Globus pallidus (tissue), 1 donor: ENCODE results near the gene TMEM131.
"Not testable (repeated sequence)": the region's sequence is repeated elsewhere in the genome, so short reads cannot be mapped to it uniquely, and the experiment has no call there.

ENCODE experiments used
- DNase-seq: peaks from one replicate; pipeline ENCODE4 v3.0.0-alpha.2; 2015; ENCODE audit warnings: low spot score

The TMEM131 gene

DNA sequence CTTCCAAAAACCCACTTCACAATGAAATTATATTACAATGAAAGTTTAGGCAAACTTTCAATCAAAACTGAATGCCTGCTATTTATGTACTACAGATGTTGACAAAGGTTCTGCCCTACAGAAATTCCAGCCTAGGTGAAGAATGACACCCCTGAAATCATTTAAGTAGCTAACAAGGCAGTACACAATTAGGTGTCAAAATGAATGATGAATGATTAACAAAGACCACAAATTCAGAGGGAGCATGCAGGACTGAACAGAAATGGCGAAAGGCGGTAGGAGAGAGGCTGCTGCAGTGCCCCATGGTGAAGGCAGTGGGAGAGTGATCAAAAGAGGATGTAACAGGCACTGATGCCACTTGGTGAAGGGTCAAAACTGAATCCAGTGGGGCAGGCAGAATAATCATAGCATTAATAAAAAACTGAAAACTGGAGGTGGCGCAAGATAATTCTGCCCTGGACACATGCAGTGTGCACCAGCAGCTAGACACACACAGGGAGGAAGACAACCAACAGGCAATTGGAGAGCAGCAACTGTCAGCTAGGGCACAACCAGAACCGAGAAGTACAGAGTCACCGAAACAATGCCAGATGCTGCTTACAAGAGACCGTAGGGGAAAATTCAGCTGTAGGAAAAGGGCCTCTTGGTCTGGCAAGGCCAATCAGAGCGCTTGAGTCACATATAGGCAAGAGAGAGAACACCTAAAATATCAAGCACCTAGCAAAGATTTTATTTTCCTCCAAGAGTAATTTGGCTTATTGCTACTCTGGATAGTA is 4.5 kb downstream of the TMEM131 start:
- no peak for DNase-seq

DNA sequence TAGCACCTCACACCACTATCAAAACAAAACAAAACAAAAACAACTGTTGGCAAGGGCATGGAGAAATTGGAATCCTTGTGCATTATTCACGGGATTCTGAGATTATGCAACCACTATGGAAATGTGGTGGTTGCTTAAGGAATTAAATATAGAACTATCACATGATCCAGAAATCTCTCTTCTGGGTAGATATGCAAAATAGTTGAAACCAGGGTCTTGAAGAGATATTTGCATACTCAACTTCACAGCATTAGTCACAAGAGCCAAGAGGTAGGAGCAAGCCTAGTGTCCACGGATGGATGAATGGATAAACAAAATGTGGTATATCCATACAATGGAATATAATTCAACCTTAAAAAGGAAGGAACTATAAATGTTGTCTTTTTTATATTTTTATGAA is 7.0 kb downstream of the TMEM131 start:
- no peak for DNase-seq

DNA sequence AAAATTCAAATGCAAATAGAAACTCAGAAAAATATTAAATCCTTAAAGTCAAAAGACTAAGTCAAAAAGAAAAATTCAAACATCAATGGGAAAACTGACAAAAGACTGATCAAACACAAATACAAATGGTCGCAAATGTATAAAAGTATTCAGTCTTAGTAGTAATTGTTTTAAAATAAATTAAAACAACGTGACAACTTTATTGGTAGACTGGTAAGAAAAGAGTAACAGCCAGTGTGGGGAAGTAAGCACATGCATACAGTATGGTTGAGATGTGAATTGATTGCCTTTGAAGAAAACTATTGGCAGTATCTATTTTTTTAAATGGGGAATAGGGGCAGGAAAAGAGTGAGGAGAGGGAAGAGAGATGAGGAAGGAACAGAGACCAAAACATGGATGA is 9.8 kb downstream of the TMEM131 start:
- no peak for DNase-seq

DNA sequence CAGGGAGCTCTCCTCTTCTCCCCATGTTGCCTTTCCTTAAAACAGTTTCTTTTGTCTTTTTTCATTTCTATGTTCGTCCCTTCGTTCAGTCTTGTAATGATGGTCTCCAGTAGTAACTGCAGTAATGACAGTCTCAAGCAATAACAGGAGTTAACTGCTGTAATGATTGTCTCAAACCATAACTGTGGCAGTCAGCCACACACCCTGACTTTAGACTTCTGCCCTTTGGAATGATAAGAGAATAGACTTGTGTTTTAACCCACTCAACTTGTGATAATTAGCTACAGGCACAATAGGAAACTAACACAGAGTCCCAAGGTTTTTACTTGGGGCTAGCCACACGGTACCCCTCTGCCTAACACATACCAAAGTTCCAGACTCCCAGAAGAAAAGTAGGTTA is 12.1 kb downstream of the TMEM131 start:
- no peak for DNase-seq

DNA sequence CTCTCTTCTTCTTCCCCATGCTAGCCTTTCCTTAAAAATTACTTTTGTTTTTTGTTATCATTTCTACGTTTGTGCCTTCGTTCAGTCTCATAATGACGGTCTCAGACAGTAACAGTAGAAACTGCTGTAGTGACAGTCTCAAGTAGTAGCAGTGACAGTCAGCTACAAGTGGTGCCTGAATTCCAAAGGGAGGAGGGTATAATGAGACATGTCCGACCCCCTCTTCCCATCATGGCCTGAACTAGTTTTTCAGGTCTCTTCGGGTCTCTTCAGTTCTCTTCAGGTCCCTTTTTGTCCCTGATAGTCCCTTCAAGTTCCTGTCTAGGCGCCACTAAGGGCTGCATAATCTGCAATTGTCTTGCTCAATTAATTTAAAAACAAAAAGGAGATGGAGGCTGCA is 12.6 kb downstream of the TMEM131 start:
- DNase-seq = no peak

DNA sequence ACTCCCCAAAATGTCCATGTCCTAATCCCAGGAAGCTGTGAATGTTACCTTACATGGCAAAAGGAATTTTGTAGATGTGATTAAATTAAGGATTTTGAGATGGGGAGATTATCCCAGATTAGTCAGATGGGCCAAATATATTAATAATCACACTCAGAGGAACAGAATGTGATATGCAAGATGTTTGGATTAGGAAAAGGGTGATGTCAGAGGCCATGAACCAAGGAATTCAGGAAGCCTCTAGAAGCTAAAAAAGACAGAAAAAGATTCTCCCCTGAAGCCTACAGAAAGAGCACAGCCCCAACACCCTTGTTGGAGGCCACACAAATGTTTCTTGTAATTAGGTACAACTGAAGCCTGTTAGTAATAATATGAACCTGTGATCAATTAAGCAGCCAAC is 13.1 kb downstream of the TMEM131 start:
- DNase-seq = no peak

DNA sequence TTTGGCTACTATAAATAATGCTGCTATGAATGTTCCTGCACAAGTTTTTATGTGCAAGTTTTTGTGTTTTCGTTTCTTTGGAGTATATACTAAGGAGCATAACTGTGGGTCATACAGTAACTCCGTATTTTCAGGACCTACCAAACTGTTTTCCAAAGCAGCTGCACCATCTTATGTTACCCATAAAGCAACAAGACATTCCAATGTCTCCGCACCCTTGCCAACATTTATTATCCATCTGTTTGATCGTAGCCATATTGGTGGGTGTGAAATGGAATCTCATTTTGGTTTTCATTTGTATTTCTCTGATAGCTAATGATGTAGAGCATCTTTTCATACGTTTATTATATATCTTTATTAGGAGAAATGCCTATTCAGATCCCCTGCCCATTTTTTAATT is 13.8 kb downstream of the TMEM131 start:
- DNase-seq = no peak

DNA sequence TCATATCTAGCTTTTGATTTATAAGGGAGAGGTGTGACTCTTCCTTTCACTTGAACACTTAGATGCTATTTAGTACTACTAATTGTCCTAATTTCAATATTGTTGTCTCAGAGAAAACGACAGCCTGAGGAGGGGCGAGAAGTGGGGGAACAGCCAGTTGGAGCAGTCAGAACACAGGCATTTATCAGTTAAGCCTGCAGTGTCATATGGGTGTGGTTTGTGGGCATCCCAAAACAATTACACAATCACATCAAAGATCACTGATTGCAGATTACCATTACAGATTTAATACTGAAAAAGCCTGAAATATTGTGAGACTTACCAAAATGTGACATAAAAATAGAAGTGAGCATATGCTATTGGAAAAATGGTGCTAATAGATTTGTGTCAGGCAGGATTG is 15.8 kb downstream of the TMEM131 start:
- DNase-seq = no peak

DNA sequence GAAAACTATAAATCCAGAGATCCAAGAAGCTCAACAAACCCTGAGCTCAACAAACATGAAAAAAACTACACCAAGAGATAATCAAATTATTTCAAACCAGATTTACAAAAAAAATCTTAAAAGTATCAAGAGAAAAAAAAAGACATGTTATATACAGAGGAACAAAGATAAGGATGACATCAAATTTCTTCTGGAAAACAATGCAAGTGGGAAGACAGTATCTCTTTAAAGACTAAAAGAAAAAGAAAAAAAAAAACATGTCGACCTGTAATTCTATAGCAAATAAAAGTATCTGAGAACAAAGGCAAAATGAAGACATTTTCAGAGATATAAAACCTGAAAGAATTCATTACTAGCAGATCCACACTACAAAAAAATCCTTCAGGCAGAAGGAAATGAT is 21.3 kb downstream of the TMEM131 start:
- DNase-seq = no peak

DNA sequence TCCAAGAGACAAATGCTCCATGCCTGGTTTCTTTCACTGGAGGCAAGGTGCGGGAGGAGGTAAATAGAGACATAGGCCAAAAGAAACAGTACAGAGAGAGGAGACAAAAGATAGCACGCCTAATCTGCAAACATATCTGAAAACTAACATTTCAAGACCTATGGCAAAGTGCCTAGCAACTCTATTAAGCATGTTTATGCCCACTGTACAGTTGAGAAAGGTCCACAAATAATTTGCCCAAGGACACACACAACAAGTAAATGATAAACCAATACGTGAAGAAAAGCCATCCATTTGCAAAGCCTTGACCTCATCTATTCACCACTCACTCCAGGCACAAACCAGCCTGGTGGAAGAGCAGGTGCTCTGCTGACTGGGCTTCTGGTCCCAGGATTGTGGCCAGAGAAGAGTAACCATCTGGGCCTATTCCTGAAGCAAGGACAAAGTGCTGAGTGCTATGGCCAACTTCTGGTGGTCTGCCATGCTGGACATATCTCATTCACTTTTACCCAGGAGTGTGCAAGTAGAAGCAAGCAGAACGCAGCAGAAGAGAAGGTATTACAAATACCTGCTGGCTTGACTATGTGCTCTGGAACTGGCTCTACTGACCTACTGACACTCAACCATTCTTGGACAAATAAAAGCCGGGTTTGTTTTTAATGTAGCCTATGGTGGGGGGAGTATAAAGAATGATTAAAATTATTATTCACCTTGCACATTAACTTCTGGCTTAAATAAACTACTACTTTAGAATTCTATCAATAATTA is 25.3 kb downstream of the TMEM131 start:
- no peak for DNase-seq

DNA sequence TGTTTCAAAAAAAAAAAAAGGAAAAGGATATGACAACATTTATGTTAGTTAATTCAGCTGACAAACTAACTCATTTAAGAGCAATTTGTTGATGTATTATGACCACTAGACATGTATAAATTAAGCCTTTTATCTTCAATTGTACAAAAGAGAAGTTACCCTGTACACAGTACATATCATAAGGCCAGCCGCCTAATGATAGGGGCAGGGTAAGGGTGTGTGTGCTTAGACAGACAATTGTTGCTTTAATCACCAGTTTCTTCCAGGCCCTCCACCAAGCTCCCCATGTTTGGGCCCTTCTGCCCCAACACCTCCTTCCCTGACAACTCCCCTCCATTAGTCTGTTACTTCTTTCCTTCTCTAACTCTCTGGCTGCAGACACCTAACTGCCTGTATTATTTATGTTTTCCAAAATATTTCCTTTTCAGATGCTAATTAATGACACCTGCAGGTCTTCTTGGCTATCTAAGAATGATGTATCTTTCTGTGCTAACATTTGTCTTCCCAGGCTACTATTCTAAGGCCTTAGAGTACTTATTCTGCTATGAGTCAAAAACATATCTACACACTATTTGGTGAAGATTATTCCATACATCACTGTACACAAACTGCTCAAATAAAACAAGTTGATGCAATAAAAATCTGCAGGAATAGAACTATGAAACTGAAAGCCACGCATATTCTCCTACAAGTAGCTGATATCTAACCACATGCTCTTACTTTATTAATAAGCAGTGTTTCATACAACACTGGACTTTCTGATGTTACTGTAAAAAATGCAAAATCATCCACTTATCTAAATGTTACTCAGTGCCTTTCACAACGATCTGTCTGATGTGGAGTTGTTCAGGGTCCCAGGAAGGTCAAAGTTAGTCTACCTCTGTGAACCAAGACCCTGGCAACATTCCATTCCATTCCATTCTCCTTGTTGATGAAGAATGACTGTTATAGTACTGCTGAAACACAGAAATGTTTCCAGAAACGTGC is 26.4 kb downstream of the TMEM131 start:
- no peak for DNase-seq

DNA sequence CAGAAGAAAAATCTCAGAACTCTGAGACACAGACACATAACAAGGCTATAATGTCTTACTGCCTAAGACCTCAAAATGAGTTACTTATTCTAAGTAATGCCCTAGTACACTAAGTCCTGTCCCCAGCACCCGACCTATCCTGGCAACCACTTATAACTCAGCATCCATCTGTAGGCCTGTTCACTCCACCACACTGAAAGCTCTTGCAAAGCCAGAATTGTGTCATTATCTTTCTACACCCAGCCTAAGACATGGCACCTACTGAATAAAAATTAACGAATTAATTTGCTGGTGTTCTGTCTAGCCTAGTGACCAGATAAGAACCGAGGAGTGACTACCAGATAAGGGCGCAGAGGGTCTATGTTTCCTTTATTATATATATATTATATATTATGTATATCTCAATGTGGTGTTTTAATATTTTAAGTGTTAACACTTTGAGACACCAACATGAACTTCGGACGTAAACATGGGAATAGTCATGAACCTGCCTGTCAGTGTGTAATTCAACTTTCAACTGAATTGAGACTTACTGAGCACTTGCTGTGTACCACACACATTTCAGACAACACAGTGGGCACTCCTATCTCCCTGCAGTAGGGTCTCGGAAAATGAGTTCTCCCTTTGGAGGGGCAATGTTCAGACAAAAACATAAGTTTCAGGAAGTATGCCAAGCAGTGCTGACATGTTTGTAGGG is 27.7 kb downstream of the TMEM131 start:
- DNase-seq = no peak

DNA sequence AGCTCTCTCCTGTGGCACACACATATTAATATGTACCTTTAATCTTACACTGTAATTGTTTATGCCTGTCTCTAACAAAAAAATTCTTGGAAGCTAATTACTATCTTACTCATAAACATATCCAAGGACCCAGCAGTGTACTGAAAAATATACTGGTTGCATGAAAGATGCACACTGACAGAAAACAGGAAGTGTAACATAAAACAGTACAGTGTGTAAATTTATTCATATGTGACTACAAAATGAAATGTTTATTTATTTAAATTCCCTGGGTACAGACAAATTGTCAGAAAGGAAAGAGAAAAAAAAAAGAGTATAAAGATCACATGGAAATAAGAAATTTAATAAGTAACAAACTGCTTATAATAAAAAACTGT is 28.5 kb downstream of the TMEM131 start:
- DNase-seq = no peak

DNA sequence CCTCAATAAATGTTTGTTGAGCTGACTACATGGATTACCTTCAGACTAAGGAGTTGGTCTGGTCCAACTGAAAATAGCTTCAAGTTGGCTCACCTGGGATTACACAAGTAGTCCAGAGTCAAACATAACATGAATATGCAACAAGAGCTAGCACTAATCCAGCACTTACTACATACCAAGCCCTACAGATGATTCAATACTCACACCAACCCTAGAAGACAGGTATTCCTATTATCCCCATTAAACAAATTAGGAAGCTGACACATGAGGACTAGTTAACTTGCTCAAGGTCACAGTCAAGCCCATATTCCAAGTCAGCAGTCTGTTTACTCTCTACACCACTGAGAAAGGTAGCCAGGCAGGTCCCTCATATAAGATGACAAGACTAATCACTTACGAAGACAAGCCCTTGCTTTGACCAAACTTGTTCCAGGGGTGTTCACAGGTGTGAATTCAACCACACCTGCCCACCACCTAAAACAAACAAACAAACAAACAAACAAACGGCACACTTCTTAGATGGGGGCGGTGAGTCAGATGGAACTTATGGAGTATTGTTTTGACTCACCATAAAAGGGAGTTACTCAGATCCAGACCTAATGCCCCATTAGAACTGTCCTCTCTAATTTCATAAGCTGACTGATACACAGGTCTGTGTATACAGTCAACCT is 29.1 kb downstream of the TMEM131 start:
- DNase-seq = no peak

DNA sequence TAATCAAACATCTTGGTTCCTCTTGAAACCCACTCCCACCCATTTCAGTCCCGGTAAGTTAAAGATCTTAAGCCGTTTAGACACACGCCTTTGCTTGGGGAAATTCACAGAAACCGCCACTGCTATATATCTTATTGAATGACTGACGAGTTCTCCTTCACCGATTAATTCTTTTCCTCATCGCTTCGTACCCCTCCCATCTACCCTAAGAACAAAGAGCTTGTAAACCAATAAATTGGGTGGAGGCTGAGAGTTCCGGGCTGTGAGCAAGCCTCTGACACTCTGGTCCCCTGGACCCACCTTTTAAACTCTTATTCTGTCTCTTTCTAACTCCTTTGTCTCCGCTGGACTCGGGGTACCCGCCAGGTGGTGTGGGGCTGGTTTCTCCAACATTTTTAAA is 30.6 kb downstream of the TMEM131 start:
- no peak for DNase-seq

DNA sequence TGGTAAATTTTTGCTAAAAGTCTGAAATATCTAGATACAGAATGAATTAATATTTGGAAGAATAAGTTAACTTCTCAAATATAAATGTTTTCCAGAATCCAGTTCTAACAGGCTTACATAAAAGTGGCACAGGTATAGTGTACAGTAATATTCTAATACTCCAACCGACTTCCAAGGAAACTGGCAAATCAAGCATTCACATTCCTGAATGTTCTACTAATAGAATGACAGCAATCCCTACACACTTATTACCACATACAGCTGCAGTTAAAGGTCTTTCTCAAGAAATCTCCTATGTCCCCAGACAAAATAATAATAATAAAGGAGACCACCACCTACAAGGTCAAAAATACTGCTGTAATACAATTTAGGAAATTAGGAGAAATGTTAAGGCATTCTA is 31.9 kb downstream of the TMEM131 start:
- DNase-seq = no peak

DNA sequence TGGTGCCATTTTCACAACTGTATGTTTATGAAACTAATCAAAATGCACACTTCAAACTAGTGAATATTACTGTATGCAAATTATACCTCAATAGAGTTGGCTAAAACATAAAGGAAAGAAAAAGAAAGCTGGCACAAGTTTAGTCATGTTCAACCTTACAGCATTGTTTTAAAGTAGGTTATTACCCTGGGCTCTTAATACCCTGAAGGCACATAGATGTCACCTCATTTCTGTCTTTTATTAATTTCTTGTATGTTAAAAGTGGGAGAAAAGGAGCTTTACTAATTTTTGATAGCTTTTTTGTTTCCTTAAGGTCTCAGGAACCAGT is 32.7 kb downstream of the TMEM131 start:
- no peak for DNase-seq

DNA sequence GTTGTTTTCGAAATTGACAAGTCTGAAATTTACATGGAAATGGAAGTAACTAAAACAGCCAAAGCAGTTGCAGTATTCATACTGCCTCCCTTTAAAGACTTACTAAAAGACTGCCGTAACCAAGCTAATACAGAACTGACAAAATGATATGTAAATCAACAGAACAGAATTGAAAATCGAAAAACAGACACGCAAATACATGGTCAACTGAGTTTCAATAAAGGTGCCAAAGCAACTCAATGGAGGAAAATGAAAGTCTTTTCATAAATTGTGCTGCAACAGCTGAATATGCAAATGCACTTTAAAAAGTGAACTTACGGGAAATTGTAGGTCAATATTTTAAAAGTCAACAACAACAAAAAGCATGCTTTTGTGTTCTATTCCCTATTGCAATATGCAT is 34.2 kb downstream of the TMEM131 start:
- no peak for DNase-seq

DNA sequence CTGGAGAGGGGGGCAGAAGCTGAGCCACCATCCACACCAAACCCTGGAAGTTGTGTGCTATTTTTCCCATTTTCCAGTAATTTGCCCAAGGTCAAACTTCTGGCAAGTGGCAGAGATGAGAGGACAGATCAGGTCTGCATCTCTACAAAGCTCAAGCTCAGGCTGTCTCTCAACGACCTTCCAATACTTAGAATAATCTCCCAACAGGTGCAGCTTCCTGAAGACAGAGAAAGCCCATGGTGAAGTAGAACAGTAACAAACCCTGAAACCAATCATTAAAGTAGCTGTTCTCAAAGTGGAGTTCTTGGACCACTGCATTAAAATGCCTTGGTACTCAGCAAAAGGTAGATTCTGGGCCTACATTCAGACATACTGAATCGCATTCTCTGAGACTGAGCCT is 37.6 kb downstream of the TMEM131 start:
- DNase-seq = no peak

DNA sequence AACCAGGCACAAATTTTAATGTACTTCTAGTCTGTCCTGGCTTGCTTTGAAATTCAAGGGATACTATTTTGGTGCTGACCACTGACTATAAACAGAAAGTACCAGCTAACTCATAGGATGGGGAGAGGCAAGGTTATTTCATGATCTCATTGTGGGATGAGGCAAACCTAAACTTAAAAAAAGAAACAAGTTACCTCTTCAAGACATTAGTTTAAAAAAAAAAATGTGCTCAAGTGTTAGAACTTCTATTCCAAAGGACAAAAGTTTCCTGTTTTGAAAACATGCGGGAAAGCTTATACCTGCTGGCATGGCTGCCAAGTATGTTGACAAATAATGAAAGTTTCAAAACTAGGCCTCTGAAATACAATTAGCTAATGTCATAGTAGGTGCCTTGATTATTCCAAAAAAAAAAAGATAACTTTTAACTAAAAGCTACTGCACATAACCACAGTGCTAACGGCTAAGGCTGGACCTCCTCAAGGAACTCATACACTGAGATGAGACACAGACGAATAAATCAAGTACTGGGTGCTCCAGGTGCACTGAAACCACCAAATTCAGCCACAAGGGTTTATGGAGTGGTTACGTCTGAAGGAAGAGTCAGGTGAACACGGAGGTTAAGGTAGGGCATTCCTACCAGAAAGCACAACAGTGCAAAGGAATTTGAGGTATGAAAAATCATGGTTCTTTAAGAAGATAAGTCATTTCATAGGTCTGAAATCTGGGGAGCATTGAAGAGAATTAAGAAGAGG is 38.1 kb downstream of the TMEM131 start:
- no peak for DNase-seq

DNA sequence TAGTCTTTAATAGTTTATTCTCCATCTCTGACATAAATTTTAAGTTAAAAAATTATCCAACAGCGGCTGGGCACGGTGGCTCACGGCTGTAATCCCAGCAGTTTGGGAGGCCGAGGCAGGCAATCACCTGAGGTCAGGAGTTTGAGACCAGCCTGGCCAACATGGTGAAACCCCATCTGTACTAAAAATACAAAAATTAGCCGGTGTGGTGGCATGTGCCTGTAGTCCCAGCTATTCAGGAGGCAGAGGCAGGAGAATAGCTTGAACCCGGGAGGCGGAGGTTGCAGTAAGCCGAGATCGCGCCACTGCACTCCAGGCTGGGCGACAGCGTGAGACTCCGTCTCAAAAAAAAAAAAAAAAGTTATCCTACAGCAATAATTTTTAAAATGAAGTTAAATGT is 39.0 kb downstream of the TMEM131 start:
- not testable (repeated sequence) for DNase-seq
